Endothelial cell of umbilical vein (primary cell): ENCODE results near the gene GNB5. TPM values are rescaled to one million over a fixed set of nuclear protein-coding genes. Genes with fewer than 3 reads are reported as not detected.

ENCODE experiments used
- BruUV-seq: library from RNA; stranded (reverse); fragments of 400-500 nt; replicated peaks from 2 replicates; lab custom pipeline; 2021; lab: Mats Ljungman, UMichigan
- CTCF ChIA-PET: fragments of 300-600, 350-600 bp; sonication (Branson Sonifier 250); formaldehyde crosslinking; loops from one replicate; lab custom pipeline; 2021; ENCODE audit warnings: antibody characterized with exemption, inconsistent platforms; lab: Charles Lee
- POLR2A ChIA-PET: fragments of 300-600, 350-600 bp; sonication (Branson Sonifier 250); formaldehyde crosslinking; loops from one replicate; lab custom pipeline; 2021; ENCODE audit warnings: antibody characterized with exemption, inconsistent platforms; lab: Charles Lee
- DNase-seq: peaks from one replicate; pipeline ENCODE4 v3.0.0-alpha.2; 2011; ENCODE audit warnings: low read depth, low spot score
- FAIRE-seq: peaks from 2 replicates; lab custom pipeline; 2011; peaks lifted over from hg19 to GRCh38; lab: Jason Lieb, UNC
- H2AFZ ChIP-seq: 2 replicates; pipeline ENCODE4 v1.6.0; 2012; ENCODE audit warnings: low read depth, low read length, control low read depth, inconsistent platforms
- H3K27ac ChIP-seq: 2 replicates; pipeline ENCODE4 v1.5.1; 2011; ENCODE audit warnings: low read depth, mild to moderate bottlenecking, control low read depth, low read length, moderate library complexity; ENCODE audit not compliant: insufficient read depth
- H3K27me3 ChIP-seq, 2 experiments: 2 replicates each; pipeline versions ENCODE4 v1.6.0 to v1.6.1; 2011; ENCODE audit warnings: low read length in 2 of 2, mixed read lengths in 1 of 2; ENCODE audit not compliant: control insufficient read depth in 2 of 2, insufficient read depth in 2 of 2
- H3K36me3 ChIP-seq, 2 experiments: 2 replicates in 1 of 2; 3 replicates in 1 of 2; pipeline ENCODE4 v1.5.1; 2011; ENCODE audit warnings: low read length in 2 of 2, mild to moderate bottlenecking in 1 of 2, moderate library complexity in 1 of 2; ENCODE audit not compliant: control insufficient read depth in 2 of 2, insufficient read depth in 2 of 2; ENCODE audit errors: extremely low read depth in 1 of 2
- H3K4me1 ChIP-seq: 3 replicates; pipeline ENCODE4 v1.5.1; 2011; ENCODE audit warnings: mild to moderate bottlenecking, low read length; ENCODE audit not compliant: control insufficient read depth, insufficient read depth; ENCODE audit errors: extremely low read depth
- H3K4me2 ChIP-seq: 2 replicates; pipeline ENCODE4 v1.6.1; 2011; ENCODE audit warnings: low read length, control low read depth, mixed read lengths; ENCODE audit not compliant: insufficient read depth
- H3K4me3 ChIP-seq, 3 experiments: fragments of 200-600 bp in 1 of 3; sonication (generic), shearing (Covaris generic) in 1 of 3; replicated peaks in 1 of 3; 2 replicates each; pipeline ENCODE4 v1.5.1; 2011 to 2016; ENCODE audit warnings: control low read depth in 3 of 3, low read length in 3 of 3, mild to moderate bottlenecking in 2 of 3, inconsistent platforms in 1 of 3, low read depth in 1 of 3, moderate library complexity in 1 of 3; ENCODE audit not compliant: insufficient read depth in 1 of 3
- H3K79me2 ChIP-seq: 2 replicates; pipeline ENCODE4 v1.6.0; 2012; ENCODE audit warnings: low read length, inconsistent platforms; ENCODE audit not compliant: control insufficient read depth, insufficient read depth
- H3K9ac ChIP-seq: replicated peaks from 2 replicates; pipeline ENCODE3; 2011; ENCODE audit warnings: low read length, control low read depth; ENCODE audit not compliant: insufficient read depth; ENCODE audit errors: extremely low read depth
- H3K9me1 ChIP-seq: replicated peaks from 3 replicates; pipeline ENCODE4 v1.6.0; 2011; ENCODE audit warnings: mild to moderate bottlenecking, low read length; ENCODE audit not compliant: control insufficient read depth, insufficient read depth; ENCODE audit errors: extremely low read depth
- H3K9me3 ChIP-seq: replicated peaks from 2 replicates; pipeline ENCODE4 v1.5.1; 2012; ENCODE audit warnings: low read length, inconsistent platforms; ENCODE audit not compliant: control insufficient read depth, insufficient read depth
- H4K20me1 ChIP-seq: replicated peaks from 2 replicates; pipeline ENCODE3; 2011; ENCODE audit warnings: mild to moderate bottlenecking, low read length; ENCODE audit not compliant: control insufficient read depth, insufficient read depth; ENCODE audit errors: extremely low read depth
- EZH2 ChIP-seq: IDR thresholded peaks from 2 replicates; pipeline ENCODE4 v1.6.1; 2012; ENCODE audit warnings: borderline replicate concordance, low read depth, mild to moderate bottlenecking, moderate library complexity, low read length, inconsistent platforms; ENCODE audit not compliant: severe bottlenecking
- FOS ChIP-seq: IDR thresholded peaks from 2 replicates; pipeline ENCODE4 v1.6.1; 2011; ENCODE audit warnings: mild to moderate bottlenecking, low read length, moderate library complexity, borderline replicate concordance; ENCODE audit not compliant: insufficient read depth
- GATA2 ChIP-seq: IDR thresholded peaks from 2 replicates; pipeline ENCODE4 v1.7.0; 2011; ENCODE audit warnings: low read depth, mild to moderate bottlenecking, moderate library complexity, mixed read lengths, low read length; ENCODE audit not compliant: insufficient read length, insufficient read depth
- JUN ChIP-seq: IDR thresholded peaks from 2 replicates; pipeline ENCODE4 v1.6.1; 2011; ENCODE audit warnings: borderline replicate concordance, low read depth; ENCODE audit not compliant: insufficient read length, insufficient read depth
- MYC ChIP-seq: IDR thresholded peaks from one replicate; pipeline ENCODE4 v1.6.1; 2011; ENCODE audit warnings: mild to moderate bottlenecking, low read depth, low read length
- POLR2A ChIP-seq: IDR thresholded peaks from 2 replicates; pipeline ENCODE4 v1.6.1; 2012; ENCODE audit warnings: low read depth, mild to moderate bottlenecking, control low read depth, low read length
- POLR2AphosphoS5 ChIP-seq: IDR thresholded peaks from 2 replicates; pipeline ENCODE4 v1.6.1; 2012; ENCODE audit warnings: low read depth, mild to moderate bottlenecking, control low read depth, low read length, moderate library complexity; ENCODE audit not compliant: insufficient read depth
- dilution Hi-C: fragments of 300-500 bp; cut with MboI; formaldehyde crosslinking; loops from one replicate; pipeline ENCODE4 v1.15.0; 2019; ENCODE audit warnings: low sequenced_read_pairs; ENCODE audit not compliant: extremely low pct_ligation_motif_present
- intact Hi-C: fragments of 100-400 bp; cut with micrococcal nuclease; formaldehyde crosslinking; loops from one replicate; pipeline ENCODE4 v1.10.0; 2022
- polyA plus RNA-seq, 4 experiments: library from polyadenylated mRNA; depleted of rRNA in 3 of 4; stranded (reverse) in 3 of 4; unstranded in 1 of 4; fragments of >200 nt; gene quantifications; 2 replicates each; pipeline versions ENCODE4 v1.2.1 to v1.2.3, GENCODE V29; 2011 to 2012; ENCODE audit warnings: missing spikeins in 1 of 4
- total RNA-seq: library from RNA; stranded (reverse); gene quantifications from 2 replicates; pipeline ENCODE4 v1.2.3, GENCODE V29; 2021
- TF ChIP-seq, protein P1 (sequence below), 2 donors: IDR thresholded peaks; 1 replicate in 1 of 2; 2 replicates in 1 of 2; pipeline ENCODE4 v1.5.1; 2011; ENCODE audit warnings: low read length in 2 of 2, mild to moderate bottlenecking in 2 of 2, moderate library complexity in 2 of 2, control low read depth in 1 of 2, inconsistent platforms in 1 of 2, low read depth in 1 of 2; ENCODE audit not compliant: insufficient read depth in 1 of 2; ENCODE audit errors: extremely low read depth in 1 of 2
- TF ChIP-seq, protein P2 (sequence below): IDR thresholded peaks from 2 replicates; pipeline ENCODE4 v1.6.1; 2011; ENCODE audit not compliant: insufficient read depth, insufficient read length

GNB5 gene
- total and polyA plus RNA-seq, 2 donors (not counting 3 experiments of a cell fraction or from before 2014, with no cell fraction given) = 15.6 to 16.8 TPM

DNA sequence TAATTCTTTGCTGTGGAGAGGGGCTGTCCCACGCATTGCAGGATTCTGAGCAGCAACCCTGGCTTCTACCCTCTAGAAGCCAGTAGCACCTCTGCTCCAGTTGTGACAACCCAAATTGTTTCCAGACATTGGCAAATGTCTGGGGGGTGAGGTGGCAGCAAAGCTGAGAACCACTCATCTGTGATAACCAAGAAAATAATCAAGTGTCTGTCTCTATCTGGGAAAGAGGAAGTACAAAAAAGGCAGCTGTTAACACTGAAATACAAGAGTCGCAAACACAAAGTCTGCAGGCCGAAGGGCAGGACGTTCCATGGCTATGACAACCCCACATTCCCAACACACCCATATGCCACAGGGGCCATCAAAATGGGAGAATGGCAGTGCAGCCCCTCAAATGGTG is 42.2 kb upstream of the GNB5 start:
- dilution Hi-C loops (no loop called here), intact Hi-C loops (no loop called here)
- Histone ChIP-seq H2AFZ (no peak overlapping the region), H3K4me2 (no peak overlapping the region), H3K27ac (no peak overlapping the region), H3K36me3 (peaks cover 0 to 5% of the 10 kb centered on the region in 2 experiments), H3K4me1 (no peaks in the 10 kb centered on the region), H3K27me3 (no peaks in the 10 kb centered on the region), H4K20me1 (no peaks in the 10 kb centered on the region), H3K9me3 (no peaks in the 10 kb centered on the region), H3K9me1 (no peaks in the 10 kb centered on the region), H3K4me3 (no peak overlapping the region), H3K9ac (no peak overlapping the region), H3K79me2 (no peaks in the 10 kb centered on the region)
- no TSS peak for BruUV-seq
- no peak for DNase-seq
- POLR2A ChIA-PET = no interaction called here
- CTCF ChIA-PET = interaction anchor here (0.7 to 1.5 kb wide), 4 partner anchors 8 to 502 kb away, joined by 3 read pairs; no protein-coding TSS in a partner anchor
- TF ChIP-seq MYC (no peak), GATA2 (no peak), FOS (no peak), JUN (no peak), POLR2AphosphoS5 (no peak), POLR2A (no peak), EZH2 (no peak)
- TF ChIP-seq, protein P1, sequence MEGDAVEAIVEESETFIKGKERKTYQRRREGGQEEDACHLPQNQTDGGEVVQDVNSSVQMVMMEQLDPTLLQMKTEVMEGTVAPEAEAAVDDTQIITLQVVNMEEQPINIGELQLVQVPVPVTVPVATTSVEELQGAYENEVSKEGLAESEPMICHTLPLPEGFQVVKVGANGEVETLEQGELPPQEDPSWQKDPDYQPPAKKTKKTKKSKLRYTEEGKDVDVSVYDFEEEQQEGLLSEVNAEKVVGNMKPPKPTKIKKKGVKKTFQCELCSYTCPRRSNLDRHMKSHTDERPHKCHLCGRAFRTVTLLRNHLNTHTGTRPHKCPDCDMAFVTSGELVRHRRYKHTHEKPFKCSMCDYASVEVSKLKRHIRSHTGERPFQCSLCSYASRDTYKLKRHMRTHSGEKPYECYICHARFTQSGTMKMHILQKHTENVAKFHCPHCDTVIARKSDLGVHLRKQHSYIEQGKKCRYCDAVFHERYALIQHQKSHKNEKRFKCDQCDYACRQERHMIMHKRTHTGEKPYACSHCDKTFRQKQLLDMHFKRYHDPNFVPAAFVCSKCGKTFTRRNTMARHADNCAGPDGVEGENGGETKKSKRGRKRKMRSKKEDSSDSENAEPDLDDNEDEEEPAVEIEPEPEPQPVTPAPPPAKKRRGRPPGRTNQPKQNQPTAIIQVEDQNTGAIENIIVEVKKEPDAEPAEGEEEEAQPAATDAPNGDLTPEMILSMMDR (IDR thresholded peaks at IDR 0.05; ENCODE audit: extremely low read depth in 1 of 2, insufficient read depth in 1 of 2, low read depth in 1 of 2, low read length in 2 of 2) = no peak
- TF ChIP-seq, protein P2, sequence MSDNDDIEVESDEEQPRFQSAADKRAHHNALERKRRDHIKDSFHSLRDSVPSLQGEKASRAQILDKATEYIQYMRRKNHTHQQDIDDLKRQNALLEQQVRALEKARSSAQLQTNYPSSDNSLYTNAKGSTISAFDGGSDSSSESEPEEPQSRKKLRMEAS = no peak
- no peak for FAIRE-seq
